Loucy (cell line): ENCODE measurements around the gene ANXA11.

ENCODE experiments used
- H2AFZ ChIP-seq: fragments of 200-600 bp; sonication (generic); 2 replicates; pipeline ENCODE4 v1.6.0; 2016; ENCODE audit warnings: antibody characterized with exemption, mild to moderate bottlenecking, low read length, moderate library complexity
- H3F3A ChIP-seq: fragments of 200-600 bp; 2 replicates; pipeline ENCODE4 v1.6.0; 2016; ENCODE audit warnings: antibody characterized with exemption, low read depth, mild to moderate bottlenecking
- H3K27me3 ChIP-seq: fragments of 200-600 bp; sonication (generic); 2 replicates; pipeline ENCODE4 v1.6.1; 2014; ENCODE audit warnings: low read length, mild to moderate bottlenecking; ENCODE audit not compliant: insufficient read depth, poor library complexity, severe bottlenecking
- H3K36me3 ChIP-seq: fragments of 200-600 bp; sonication (generic); 2 replicates; pipeline ENCODE4 v1.6.1; 2016; ENCODE audit warnings: low read length; ENCODE audit not compliant: insufficient read depth
- H3K4me1 ChIP-seq: fragments of 200-600 bp; sonication (generic); 2 replicates; pipeline ENCODE4 v1.5.1; 2014; ENCODE audit warnings: low read length, mild to moderate bottlenecking; ENCODE audit not compliant: insufficient read depth, poor library complexity, severe bottlenecking
- H3K4me2 ChIP-seq: fragments of 200-600 bp; sonication (generic); 2 replicates; pipeline ENCODE4 v1.6.0; 2014; ENCODE audit warnings: antibody characterized with exemption, low read length, low read depth, mild to moderate bottlenecking; ENCODE audit not compliant: poor library complexity, severe bottlenecking
- H3K4me3 ChIP-seq: fragments of 200-600 bp; sonication (generic); 2 replicates; pipeline ENCODE4 v1.5.1; 2014; ENCODE audit warnings: low read length, mild to moderate bottlenecking, mixed read lengths; ENCODE audit not compliant: poor library complexity, severe bottlenecking
- H3K79me2 ChIP-seq: fragments of 200-600 bp; sonication (generic); 2 replicates; pipeline ENCODE4 v1.6.1; 2014; ENCODE audit warnings: low read length; ENCODE audit not compliant: insufficient read depth
- H3K9ac ChIP-seq: fragments of 200-600 bp; sonication (generic); 2 replicates; pipeline ENCODE4 v1.6.0; 2014; ENCODE audit warnings: mild to moderate bottlenecking, low read depth, low read length, moderate library complexity; ENCODE audit not compliant: poor library complexity, severe bottlenecking
- H3K9me2 ChIP-seq: fragments of 200-600 bp; sonication (generic); replicated peaks from 2 replicates; pipeline ENCODE4 v1.6.1; 2016; ENCODE audit warnings: low read depth, low read length, mixed read lengths
- H3K9me3 ChIP-seq: fragments of 200-600 bp; sonication (generic); 2 replicates; pipeline ENCODE4 v1.6.1; 2014; ENCODE audit warnings: mild to moderate bottlenecking, antibody characterized with exemption, low read length, low read depth; ENCODE audit not compliant: insufficient read depth
- H4K20me1 ChIP-seq: fragments of 200-600 bp; sonication (generic); 2 replicates; pipeline ENCODE4 v1.6.0; 2014; ENCODE audit warnings: antibody characterized with exemption, low read length, mild to moderate bottlenecking; ENCODE audit not compliant: insufficient read depth, poor library complexity, severe bottlenecking
- CTCF ChIP-seq: fragments of 200-600 bp; sonication (generic); conservative IDR thresholded peaks from 2 replicates; pipeline ENCODE4 v1.5.1; 2014; ENCODE audit warnings: mild to moderate bottlenecking, antibody characterized with exemption, low read length
- EZH2phosphoT487 ChIP-seq: fragments of 200-600 bp; IDR thresholded peaks from 2 replicates; pipeline ENCODE4 v1.6.1; 2018; ENCODE audit warnings: antibody characterized with exemption, mild to moderate bottlenecking, moderate library complexity, borderline replicate concordance

ANXA11 gene

DNA sequence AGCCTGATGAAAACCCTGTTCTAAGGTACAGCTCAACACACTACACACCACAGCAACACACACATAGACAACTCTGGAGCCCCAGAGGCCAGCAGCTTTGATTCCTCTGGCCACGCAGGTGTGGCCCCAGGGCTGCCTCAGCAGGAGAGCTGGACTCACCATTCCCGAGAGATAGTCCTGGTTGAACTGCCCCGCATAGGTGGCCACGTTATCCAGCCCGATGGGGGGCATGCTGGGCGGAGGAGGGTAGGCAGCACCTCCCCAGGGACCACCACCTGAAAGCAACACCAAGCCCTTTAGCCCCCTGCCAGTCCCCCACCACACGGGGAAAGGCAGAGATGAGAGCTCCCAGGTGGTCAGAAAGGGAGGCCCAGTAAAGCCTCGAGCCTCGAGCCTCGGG lies 34.7 kb downstream of the ANXA11 start:
- no peak overlapping the region for H3K4me3 ChIP-seq
- H3K36me3 ChIP-seq, result peaks cover 48% of the 10 kb centered on the region; the same call in 1 of the 2 replicates
- no peak overlapping the region for H3K9ac ChIP-seq
- no peak overlapping the region for H3K4me2 ChIP-seq
- TF ChIP-seq CTCF (no peak), EZH2phosphoT487 (no peak)
- no peaks in the 10 kb centered on the region for H3K9me3 ChIP-seq
- H4K20me1 ChIP-seq, result no peaks in the 10 kb centered on the region
- H3K79me2 ChIP-seq, result peaks cover 14% of the 10 kb centered on the region; the same call in 1 of the 2 replicates
- H2AFZ ChIP-seq, result no peak overlapping the region
- no peaks in the 10 kb centered on the region for H3F3A ChIP-seq
- no peaks in the 10 kb centered on the region for H3K4me1 ChIP-seq
- H3K9me2 ChIP-seq, result no peaks in the 10 kb centered on the region
- H3K27me3 ChIP-seq, result no peaks in the 10 kb centered on the region

- Histone ChIP-seq H3K27me3 (no peaks in the 10 kb centered on the region), H3K4me2 (no peak overlapping the region), H3K36me3 (peaks cover 55% of the 10 kb centered on the region; the same call in 1 of the 2 replicates), H2AFZ (no peak overlapping the region), H3K79me2 (peaks cover 13% of the 10 kb centered on the region; the same call in 1 of the 2 replicates), H3F3A (no peaks in the 10 kb centered on the region), H4K20me1 (no peaks in the 10 kb centered on the region), H3K4me3 (no peak overlapping the region), H3K4me1 (no peaks in the 10 kb centered on the region), H3K9me3 (no peaks in the 10 kb centered on the region), H3K9me2 (no peaks in the 10 kb centered on the region), H3K9ac (no peak overlapping the region)
- TF ChIP-seq EZH2phosphoT487 (no peak), CTCF (no peak)
Measured at GRCh38 chr10:80170026-80170425, 35.3 kb downstream of the ANXA11 start.

DNA sequence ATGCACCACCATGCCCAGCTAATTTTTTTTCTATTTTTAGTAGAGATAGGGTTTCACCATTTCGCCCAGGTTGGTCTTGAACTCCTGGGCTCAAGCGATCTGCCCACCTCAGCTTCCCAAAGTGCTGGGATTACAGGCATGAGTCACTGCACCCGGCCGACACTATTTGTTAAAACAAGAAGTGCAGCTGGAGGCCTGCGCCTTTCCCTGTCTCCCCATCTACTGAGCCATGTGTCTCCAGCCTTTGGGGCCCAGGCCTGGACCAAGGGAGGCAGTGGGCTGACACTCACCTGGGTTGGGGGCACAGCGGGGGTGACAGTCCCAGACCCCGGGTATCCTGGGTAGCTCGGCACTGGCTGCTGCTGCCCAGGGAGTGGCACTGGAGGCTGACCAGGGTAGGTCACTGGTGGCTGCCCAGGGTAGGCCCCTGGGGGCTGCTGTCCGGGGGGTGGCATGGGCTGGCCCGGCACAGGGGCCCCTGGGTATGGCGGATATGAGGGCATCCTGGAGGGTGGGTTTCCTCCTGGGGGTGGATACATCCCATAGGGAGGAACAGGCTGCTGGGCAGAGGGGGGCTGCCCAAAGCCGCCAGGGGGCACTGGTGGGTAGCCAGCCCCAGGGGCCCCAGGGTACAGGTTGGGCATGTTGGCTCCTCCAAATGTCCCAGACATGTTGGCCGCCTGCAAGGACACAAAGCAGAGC lies 36.5 kb downstream of the ANXA11 start:
- H4K20me1 ChIP-seq, result no peaks in the 10 kb centered on the region

More for the DNA sequence above, 36.5 kb downstream of the ANXA11 start:
- Histone ChIP-seq H3K9me3 (no peaks in the 10 kb centered on the region), H3F3A (no peaks in the 10 kb centered on the region), H3K9ac (no peak overlapping the region), H3K9me2 (no peaks in the 10 kb centered on the region), H3K79me2 (peaks cover 7% of the 10 kb centered on the region; the same call in 1 of the 2 replicates), H3K4me3 (no peak overlapping the region), H3K4me2 (no peak overlapping the region), H3K4me1 (no peaks in the 10 kb centered on the region), H3K27me3 (no peaks in the 10 kb centered on the region), H3K36me3 (peaks cover 66% of the 10 kb centered on the region; the same call in 1 of the 2 replicates), H2AFZ (no peak overlapping the region)
- peak; percentile 46 for TF ChIP-seq CTCF
- TF ChIP-seq EZH2phosphoT487, result no peak
